Measurements from ENCODE around the gene NAA16. TPM values are rescaled to one million over a fixed set of nuclear protein-coding genes. Genes with fewer than 3 reads are reported as not detected.
"Not testable (repeated sequence)": the region's sequence is repeated elsewhere in the genome, so short reads cannot be mapped to it uniquely, and the experiment has no call there.

The NAA16 gene
- total RNA-seq, 2 experiments from 2014 or later = 23.5 to 32.8 TPM

DNA sequence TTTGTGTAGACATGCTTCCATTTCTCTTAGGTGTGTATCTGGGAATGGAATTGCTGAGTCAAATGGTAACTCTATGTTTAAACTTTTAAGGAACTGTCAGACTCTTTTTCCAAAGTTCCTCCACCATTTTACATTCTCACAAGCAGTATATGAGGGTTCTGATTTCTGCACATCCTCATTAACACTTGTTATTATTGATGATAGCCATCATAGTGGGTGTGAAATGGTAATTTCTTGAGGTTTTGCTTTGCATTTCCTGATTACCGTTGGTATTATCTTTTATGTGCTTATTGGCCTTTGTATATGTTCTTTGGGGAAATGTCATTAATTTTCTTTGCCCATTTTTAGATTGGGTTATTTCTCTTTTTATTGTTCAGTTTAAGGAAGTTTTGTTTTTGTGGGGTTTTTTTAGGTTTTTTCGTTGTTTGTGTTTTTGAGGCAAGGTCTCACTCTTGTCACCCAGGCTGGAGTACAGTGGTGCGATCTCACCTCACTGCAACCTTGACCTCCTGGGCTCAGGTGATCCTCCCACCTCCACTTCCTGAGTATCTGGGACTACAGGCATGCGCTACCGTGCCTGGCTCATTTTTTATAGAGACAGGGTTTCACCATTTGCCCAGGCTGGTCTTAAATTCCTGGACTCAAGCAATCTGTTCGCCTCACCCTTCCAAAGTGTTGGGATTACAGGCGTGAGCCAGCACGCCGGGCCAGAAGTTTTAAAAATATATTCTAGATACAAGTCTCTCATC, 34.3 kb downstream of the NAA16 start:
- ATAC-seq (no peak), DNase-seq (no peak)
- intact Hi-C loops (cut with micrococcal nuclease) = no loop called here
- H3K4me1 Mint-ChIP-seq (ENCODE audit: low read depth) = peaks cover 49% of the 10 kb centered on the region
- peaks cover 73% of the 10 kb centered on the region for H3K36me3 Mint-ChIP-seq (ENCODE audit: low read depth)
- H3K4me3 Mint-ChIP-seq = no peak overlapping the region
- CTCF ChIA-PET = interaction anchor here (1.8 kb wide), 1 partner anchor 13 kb away, joined by 6 read pairs; no protein-coding TSS in a partner anchor
- TF ChIP-seq, protein P1, sequence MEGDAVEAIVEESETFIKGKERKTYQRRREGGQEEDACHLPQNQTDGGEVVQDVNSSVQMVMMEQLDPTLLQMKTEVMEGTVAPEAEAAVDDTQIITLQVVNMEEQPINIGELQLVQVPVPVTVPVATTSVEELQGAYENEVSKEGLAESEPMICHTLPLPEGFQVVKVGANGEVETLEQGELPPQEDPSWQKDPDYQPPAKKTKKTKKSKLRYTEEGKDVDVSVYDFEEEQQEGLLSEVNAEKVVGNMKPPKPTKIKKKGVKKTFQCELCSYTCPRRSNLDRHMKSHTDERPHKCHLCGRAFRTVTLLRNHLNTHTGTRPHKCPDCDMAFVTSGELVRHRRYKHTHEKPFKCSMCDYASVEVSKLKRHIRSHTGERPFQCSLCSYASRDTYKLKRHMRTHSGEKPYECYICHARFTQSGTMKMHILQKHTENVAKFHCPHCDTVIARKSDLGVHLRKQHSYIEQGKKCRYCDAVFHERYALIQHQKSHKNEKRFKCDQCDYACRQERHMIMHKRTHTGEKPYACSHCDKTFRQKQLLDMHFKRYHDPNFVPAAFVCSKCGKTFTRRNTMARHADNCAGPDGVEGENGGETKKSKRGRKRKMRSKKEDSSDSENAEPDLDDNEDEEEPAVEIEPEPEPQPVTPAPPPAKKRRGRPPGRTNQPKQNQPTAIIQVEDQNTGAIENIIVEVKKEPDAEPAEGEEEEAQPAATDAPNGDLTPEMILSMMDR (IDR thresholded peaks at IDR 0.05) = no peak
- peaks cover 7% of the 10 kb centered on the region for H3K9me3 Mint-ChIP-seq
- peak overlapping the region; percentile 87 for H3K27ac Mint-ChIP-seq
- H3K27me3 Mint-ChIP-seq = no peaks in the 10 kb centered on the region
- POLR2A ChIA-PET = no interaction called here

DNA sequence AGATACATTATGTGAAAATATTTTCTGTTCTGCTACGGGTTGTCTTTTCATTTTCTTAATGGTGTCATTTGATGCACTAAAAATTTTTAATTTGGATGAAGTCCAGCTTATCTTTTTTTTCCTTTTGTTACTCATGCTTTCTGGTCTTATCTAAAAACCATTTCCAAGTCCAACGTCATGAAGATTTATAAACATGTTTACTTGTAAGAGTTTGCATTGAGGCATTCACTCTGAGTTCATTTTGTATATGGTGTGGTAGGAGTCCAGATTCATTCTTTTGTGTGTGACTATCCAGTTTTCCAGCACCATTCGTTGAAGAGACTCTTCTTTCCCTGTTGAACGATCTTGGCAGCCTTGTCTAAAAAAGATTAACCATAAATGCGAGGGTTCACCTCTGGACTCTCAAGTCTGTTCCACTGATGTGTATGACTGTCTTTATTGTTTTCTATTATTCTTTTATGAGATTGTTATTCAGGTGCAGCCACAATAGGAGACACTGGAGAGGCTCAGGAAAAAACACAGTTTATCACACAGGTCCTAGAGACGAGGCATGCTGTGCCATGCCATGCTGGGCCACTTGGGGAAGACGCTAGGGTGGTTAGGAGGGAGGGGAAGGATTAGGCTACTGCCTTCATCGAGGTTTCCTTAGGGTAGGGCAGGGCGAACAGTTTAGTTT, 35.0 kb downstream of the NAA16 start:
- Mint-ChIP-seq H3K4me3 (no peak overlapping the region), H3K9me3 (peaks cover 7% of the 10 kb centered on the region), H3K27me3 (no peaks in the 10 kb centered on the region), H3K27ac (peak overlapping the region; percentile 87), H3K36me3 (ENCODE audit: low read depth) (peaks cover 67% of the 10 kb centered on the region), H3K4me1 (ENCODE audit: low read depth) (peaks cover 45% of the 10 kb centered on the region)
- TF ChIP-seq, protein P1 (IDR thresholded peaks at IDR 0.05) = no peak
- ATAC-seq (no peak), DNase-seq (no peak)
- ChIA-PET CTCF (interaction anchor here (1.8 kb wide), 1 partner anchor 12 kb away, joined by 6 read pairs; no protein-coding TSS in a partner anchor), POLR2A (interaction anchor here (0.8 kb wide), 1 partner anchor 25 kb away, joined by 3 read pairs; no protein-coding TSS in a partner anchor)
- intact Hi-C loops (cut with micrococcal nuclease) = no loop called here

DNA sequence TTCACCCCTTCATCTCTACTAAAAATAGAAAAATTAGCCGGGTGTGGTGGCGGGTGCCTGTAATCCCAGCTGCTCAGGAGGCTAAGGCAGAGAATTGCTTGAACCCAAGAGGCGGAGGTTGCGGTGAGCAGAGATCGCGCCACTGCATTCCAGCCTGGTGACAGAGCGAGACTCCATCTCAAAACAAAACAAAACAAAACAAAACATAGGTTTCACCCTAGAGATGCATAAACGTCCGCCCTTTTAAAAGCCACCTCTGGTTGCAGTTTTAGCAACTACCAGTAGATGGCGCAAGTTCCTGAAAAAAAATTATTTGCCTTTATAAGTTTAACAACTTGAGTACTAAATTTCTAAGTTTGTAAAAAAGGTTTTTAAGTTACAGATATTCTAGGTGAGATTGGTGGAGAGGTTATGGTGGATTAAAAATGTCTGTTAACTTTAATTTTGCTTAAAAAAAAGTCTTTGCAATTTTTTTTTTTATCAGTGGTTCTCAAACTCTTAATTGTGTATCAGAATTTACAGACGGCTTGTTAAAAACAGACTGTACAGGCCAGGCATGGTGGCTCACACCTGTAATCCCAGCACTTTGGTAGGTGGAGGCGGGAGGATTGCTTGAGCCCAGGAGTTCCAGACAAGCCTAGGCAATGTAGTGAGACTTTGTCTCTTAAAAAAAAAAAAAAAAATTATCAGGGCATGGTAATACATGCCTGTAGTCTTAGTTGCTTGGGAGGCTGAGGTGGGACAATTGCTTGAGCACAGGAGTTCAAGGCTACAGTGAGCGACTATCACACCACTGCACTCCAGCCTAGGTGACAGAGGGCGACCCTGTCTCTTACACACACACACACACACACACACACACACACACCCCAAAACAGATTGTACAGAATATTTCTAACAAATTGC, 42.1 kb downstream of the NAA16 start:
- Mint-ChIP-seq H3K27ac (peak overlapping the region; percentile 80), H3K9me3 (no peaks in the 10 kb centered on the region), H3K4me3 (no peak overlapping the region), H3K4me1 (ENCODE audit: low read depth) (peaks cover 52% of the 10 kb centered on the region), H3K36me3 (ENCODE audit: low read depth) (peaks cover 39% of the 10 kb centered on the region), H3K27me3 (no peaks in the 10 kb centered on the region)
- ChIA-PET CTCF (interaction anchor here (0.7 to 1.5 kb wide), 8 partner anchors 8 to 297 kb away, joined by 3 to 4 read pairs (median 3); no protein-coding TSS in a partner anchor), POLR2A (interaction anchor here (1.0 kb wide), 1 partner anchor 29 kb away, joined by 3 read pairs; no protein-coding TSS in a partner anchor)
- TF ChIP-seq, protein P1 (IDR thresholded peaks at IDR 0.05) = peak; percentile 90
- intact Hi-C loops (cut with micrococcal nuclease) = no loop called here
- ATAC-seq (peak; percentile 62), DNase-seq (peak; percentile 65)

DNA sequence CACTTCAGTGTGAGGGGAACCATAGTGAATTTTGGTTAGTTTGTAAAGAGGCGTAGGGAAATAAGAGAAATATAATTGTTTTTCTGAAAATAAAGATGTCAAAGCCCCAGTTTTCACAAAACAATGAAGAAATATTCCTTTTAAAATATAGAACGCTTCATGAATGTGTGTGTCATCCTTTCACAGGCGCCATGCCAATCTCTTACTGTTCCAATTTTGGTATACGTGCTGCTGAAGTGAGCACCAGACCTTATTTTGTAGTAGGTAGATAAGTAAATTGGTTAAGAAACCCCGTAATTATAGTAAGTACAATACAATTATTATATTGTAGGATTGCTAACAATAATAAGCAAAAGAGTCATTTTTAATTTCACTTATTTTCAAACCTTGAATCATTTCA, 43.3 kb downstream of the NAA16 start:
- DNase-seq (no peak), ATAC-seq (no peak)
- ChIA-PET CTCF (interaction anchor here (0.9 to 1.5 kb wide), 3 partner anchors 22 to 296 kb away, joined by 3 to 4 read pairs (median 4); no protein-coding TSS in a partner anchor), POLR2A (interaction anchor here (1.0 to 1.3 kb wide), 2 partner anchors 30 to 51 kb away, joined by 3 read pairs; no protein-coding TSS in a partner anchor)
- H3K9me3 Mint-ChIP-seq = no peaks in the 10 kb centered on the region
- H3K27ac Mint-ChIP-seq = peak overlapping the region; percentile 74
- H3K4me1 Mint-ChIP-seq (ENCODE audit: low read depth) = peaks cover 47% of the 10 kb centered on the region
- intact Hi-C loops (cut with micrococcal nuclease) = no loop called here
- no peaks in the 10 kb centered on the region for H3K27me3 Mint-ChIP-seq
- peaks cover 36% of the 10 kb centered on the region for H3K36me3 Mint-ChIP-seq (ENCODE audit: low read depth)
- no peak overlapping the region for H3K4me3 Mint-ChIP-seq
- TF ChIP-seq, protein P1 (IDR thresholded peaks at IDR 0.05) = no peak

DNA sequence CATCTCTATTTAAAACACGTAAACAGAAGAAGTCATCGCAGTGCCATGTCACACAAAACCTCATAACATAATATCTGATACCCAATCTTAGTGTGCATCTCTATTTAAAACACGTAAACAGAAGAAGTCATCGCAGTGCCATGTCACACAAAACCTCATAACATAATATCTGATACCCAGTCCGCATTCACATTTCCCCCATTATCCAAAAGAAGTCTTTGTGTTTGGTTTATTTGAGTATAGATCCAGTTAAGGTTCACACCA, 45.2 kb downstream of the NAA16 start:
- H3K27ac Mint-ChIP-seq = peak overlapping the region; percentile 94
- intact Hi-C loops (cut with micrococcal nuclease); POLR2A ChIA-PET; H3K27me3 Mint-ChIP-seq; ATAC-seq; H3K9me3 Mint-ChIP-seq; DNase-seq: not testable (repeated sequence)
- CTCF ChIA-PET = interaction anchor here (1.2 to 2.0 kb wide), 4 partner anchors 15 to 296 kb away, joined by 3 to 7 read pairs (median 4); no protein-coding TSS in a partner anchor
- H3K4me3 Mint-ChIP-seq = peak overlapping the region; percentile 4
- peaks cover 46% of the 10 kb centered on the region for H3K36me3 Mint-ChIP-seq (ENCODE audit: low read depth)
- peaks cover 44% of the 10 kb centered on the region for H3K4me1 Mint-ChIP-seq (ENCODE audit: low read depth)

All from activated CD8-positive, alpha-beta T cell treated with anti-CD3 and anti-CD28 coated beads for 36 hours (primary cell).